HepG2 (cell line): Measurements from ENCODE around the gene KRT1. TPM values are rescaled to one million over a fixed set of nuclear protein-coding genes. Genes with fewer than 3 reads are reported as not detected.

ENCODE experiments used
- ATAC-seq: fragments of 200-7000 bp; cut with Tn5 transposase; 3 replicates; pipeline ENCODE4 v1.9.1; 2020; ENCODE audit warnings: mild to moderate bottlenecking, moderate library complexity
- BruUV-seq: library from RNA; stranded (reverse); fragments of 400-500 nt; replicated peaks from 2 replicates; lab custom pipeline; 2021; lab: Mats Ljungman, UMichigan
- CTCF ChIA-PET: fragments of 300-600 bp; formaldehyde crosslinking; extraction: SDS; loops from one replicate; lab custom pipeline; 2021; ENCODE audit warnings: low total read pairs, inconsistent platforms, low intra/inter-chr PET ratio; lab: Yijun Ruan, JAX
- POLR2A ChIA-PET: fragments of 350-600 bp; sonication (Branson Sonifier 250); formaldehyde crosslinking; loops from one replicate; lab custom pipeline; 2020; ENCODE audit warnings: antibody characterized with exemption, inconsistent platforms; lab: Yijun Ruan, JAX
- DNase-seq: peaks from one replicate; pipeline ENCODE4 v3.0.0-alpha.2; 2015; ENCODE audit warnings: low spot score
- FAIRE-seq: peaks from 3 replicates; lab custom pipeline; 2011; peaks lifted over from hg19 to GRCh38; lab: Jason Lieb, UNC
- H2AFZ ChIP-seq: one replicate; pipeline ENCODE4 v1.6.1; 2011; ENCODE audit warnings: low read length, inconsistent platforms
- H3K27ac ChIP-seq: fragments of 300-600 bp; 3 replicates; pipeline ENCODE4 v1.8.0; 2011; ENCODE audit warnings: mixed run types, mild to moderate bottlenecking, mixed read lengths, low read length, inconsistent platforms; ENCODE audit not compliant: insufficient read depth; ENCODE audit errors: extremely low read length
- H3K27me3 ChIP-seq, 2 experiments: fragments of 200-600 bp in 1 of 2; 2 replicates in 1 of 2; 3 replicates in 1 of 2; pipeline versions ENCODE4 v1.6.0 to v1.8.0; 2011; ENCODE audit warnings: low read length in 2 of 2, mild to moderate bottlenecking in 2 of 2, moderate library complexity in 2 of 2, inconsistent platforms in 1 of 2; ENCODE audit not compliant: insufficient read depth in 2 of 2, control insufficient read depth in 1 of 2
- H3K36me3 ChIP-seq, 2 experiments: fragments of 200-600 bp in 1 of 2; replicated peaks in 1 of 2; 2 replicates in 1 of 2; 3 replicates in 1 of 2; pipeline versions ENCODE4 v1.5.1 to v1.8.0; 2011; ENCODE audit warnings: low read length in 2 of 2, inconsistent platforms in 1 of 2; ENCODE audit not compliant: insufficient read depth in 2 of 2, control insufficient read depth in 1 of 2
- H3K4me1 ChIP-seq: 2 replicates; pipeline ENCODE4 v1.5.1; 2012; ENCODE audit warnings: low read length, inconsistent platforms; ENCODE audit not compliant: insufficient read depth
- H3K4me2 ChIP-seq: 2 replicates; pipeline ENCODE4 v1.6.0; 2011; ENCODE audit warnings: low read depth, low read length, inconsistent platforms
- H3K4me3 ChIP-seq, 3 experiments: fragments of 200-600 bp in 1 of 3; sonication (generic), shearing (Covaris generic) in 1 of 3; replicated peaks in 1 of 3; 2 replicates each; pipeline ENCODE4 v1.5.1; 2011 to 2016; ENCODE audit warnings: low read length in 3 of 3, inconsistent platforms in 2 of 3, low read depth in 2 of 3, mild to moderate bottlenecking in 2 of 3, control low read depth in 1 of 3, mixed read lengths in 1 of 3; ENCODE audit not compliant: insufficient read depth in 1 of 3
- H3K79me2 ChIP-seq: one replicate; pipeline ENCODE4 v1.6.1; 2011; ENCODE audit warnings: low read length, inconsistent platforms; ENCODE audit not compliant: insufficient read depth
- H3K9ac ChIP-seq: 2 replicates; pipeline ENCODE4 v1.6.0; 2011; ENCODE audit warnings: mild to moderate bottlenecking, low read depth, low read length, inconsistent platforms; ENCODE audit not compliant: insufficient read depth
- H3K9me3 ChIP-seq: 2 replicates; pipeline ENCODE4 v1.5.1; 2012; ENCODE audit warnings: mild to moderate bottlenecking, low read length
- H4K20me1 ChIP-seq: 2 replicates; pipeline ENCODE4 v1.6.0; 2011; ENCODE audit warnings: inconsistent platforms, mild to moderate bottlenecking, low read length, moderate library complexity; ENCODE audit not compliant: insufficient read depth
- NBN ChIP-seq: fragments of 450-650 bp; conservative IDR thresholded peaks from 2 replicates; pipeline ENCODE4 v1.6.1; 2017
- WGBS: methylation state at CpG from one replicate; pipeline ENCODE4 v1.1.6; 2017; ENCODE audit warnings: low lambda C conversion rate; 5-methylcytosine and 5-hydroxymethylcytosine counted together
- in situ Hi-C: cut with HindIII; loops from 2 replicates; pipeline ENCODE4 v1.10.0; 2017; ENCODE audit warnings: low pct_unique_long_range_greater_than_20kb; ENCODE audit not compliant: extremely low pct_ligation_motif_present
- intact Hi-C: fragments of 100-400 bp; cut with micrococcal nuclease; formaldehyde crosslinking; loops from one replicate; pipeline ENCODE4 v1.10.0; 2022; ENCODE audit not compliant: unreplicated experiment
- polyA plus RNA-seq, 8 experiments: library from polyadenylated mRNA; depleted of rRNA in 3 of 8; stranded (reverse) in 7 of 8; unstranded in 1 of 8; fragments of >200 nt; fragmentation: Illumina TruSeq in 4 of 8; extraction: Trizol in 4 of 8; gene quantifications; 2 replicates each; pipeline versions ENCODE4 v1.2.1 to v1.2.3, GENCODE V29; 2011 to 2016; ENCODE audit warnings: low read depth in 4 of 8, missing spikeins in 1 of 8, mixed read lengths in 1 of 8; ENCODE audit not compliant: insufficient read depth in 1 of 8
- total RNA-seq, 5 experiments: library from RNA; depleted of rRNA; stranded (reverse); fragments of >200 nt; fragmentation: Illumina TruSeq; extraction: Trizol; gene quantifications; 2 replicates each; pipeline ENCODE4 v1.2.3, GENCODE V29; 2016; ENCODE audit warnings: low read depth in 1 of 5
- TF ChIP-seq, protein P1 (sequence below), 2 experiments: sonication (generic) in 1 of 2; formaldehyde crosslinking in 1 of 2; IDR thresholded peaks; 2 replicates each; pipeline versions ENCODE4 v1.5.1 to v1.6.1; 2011 to 2020; ENCODE audit warnings: borderline replicate concordance in 1 of 2, low read depth in 1 of 2, low read length in 1 of 2, mild to moderate bottlenecking in 1 of 2, missing genetic modification reagents in 1 of 2, moderate library complexity in 1 of 2
- TF ChIP-seq, protein P2 (sequence below): sonication (generic); formaldehyde crosslinking; IDR thresholded peaks from 2 replicates; pipeline ENCODE4 v1.4.0; 2020; ENCODE audit warnings: low read depth, missing genetic modification reagents

The KRT1 gene
- total and polyA plus RNA-seq, 2 of the 13 experiments (the other 11 are each of a cell fraction or from before 2014, with no cell fraction given) = not detected

GRCh38 chr12:52728374-52728773 is 48.2 kb upstream of the KRT1 start:
- H3K9me3 ChIP-seq = no peaks in the 10 kb centered on the region
- DNase-seq = no peak
- H3K27me3 ChIP-seq = peaks cover 2 to 53% of the 10 kb centered on the region in 2 experiments; a peak in 3 of 5 replicates
- no peak overlapping the region for H2AFZ ChIP-seq
- no peak overlapping the region for H3K27ac ChIP-seq
- no peak overlapping the region for H3K9ac ChIP-seq
- in situ Hi-C loops = no loop called here
- ATAC-seq = no peak
- WGBS = 11% methylated on average over 2 of the region's 2 CpGs
- no peaks in the 10 kb centered on the region for H4K20me1 ChIP-seq
- H3K36me3 ChIP-seq = no peaks in the 10 kb centered on the region
- ChIA-PET CTCF (no interaction called here), POLR2A (no interaction called here)
- no peaks in the 10 kb centered on the region for H3K4me1 ChIP-seq
- H3K4me2 ChIP-seq = no peak overlapping the region
- intact Hi-C loops = no loop called here
- TF ChIP-seq, protein P1, sequence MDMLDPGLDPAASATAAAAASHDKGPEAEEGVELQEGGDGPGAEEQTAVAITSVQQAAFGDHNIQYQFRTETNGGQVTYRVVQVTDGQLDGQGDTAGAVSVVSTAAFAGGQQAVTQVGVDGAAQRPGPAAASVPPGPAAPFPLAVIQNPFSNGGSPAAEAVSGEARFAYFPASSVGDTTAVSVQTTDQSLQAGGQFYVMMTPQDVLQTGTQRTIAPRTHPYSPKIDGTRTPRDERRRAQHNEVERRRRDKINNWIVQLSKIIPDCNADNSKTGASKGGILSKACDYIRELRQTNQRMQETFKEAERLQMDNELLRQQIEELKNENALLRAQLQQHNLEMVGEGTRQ (IDR thresholded peaks at IDR 0.05; ENCODE audit: low read depth, low read length) = no peak
- TF ChIP-seq, protein P1 (CRISPR knock-in tag; IDR thresholded peaks at IDR 0.05; ENCODE audit: borderline replicate concordance) = no peak
- TF ChIP-seq, protein P2, sequence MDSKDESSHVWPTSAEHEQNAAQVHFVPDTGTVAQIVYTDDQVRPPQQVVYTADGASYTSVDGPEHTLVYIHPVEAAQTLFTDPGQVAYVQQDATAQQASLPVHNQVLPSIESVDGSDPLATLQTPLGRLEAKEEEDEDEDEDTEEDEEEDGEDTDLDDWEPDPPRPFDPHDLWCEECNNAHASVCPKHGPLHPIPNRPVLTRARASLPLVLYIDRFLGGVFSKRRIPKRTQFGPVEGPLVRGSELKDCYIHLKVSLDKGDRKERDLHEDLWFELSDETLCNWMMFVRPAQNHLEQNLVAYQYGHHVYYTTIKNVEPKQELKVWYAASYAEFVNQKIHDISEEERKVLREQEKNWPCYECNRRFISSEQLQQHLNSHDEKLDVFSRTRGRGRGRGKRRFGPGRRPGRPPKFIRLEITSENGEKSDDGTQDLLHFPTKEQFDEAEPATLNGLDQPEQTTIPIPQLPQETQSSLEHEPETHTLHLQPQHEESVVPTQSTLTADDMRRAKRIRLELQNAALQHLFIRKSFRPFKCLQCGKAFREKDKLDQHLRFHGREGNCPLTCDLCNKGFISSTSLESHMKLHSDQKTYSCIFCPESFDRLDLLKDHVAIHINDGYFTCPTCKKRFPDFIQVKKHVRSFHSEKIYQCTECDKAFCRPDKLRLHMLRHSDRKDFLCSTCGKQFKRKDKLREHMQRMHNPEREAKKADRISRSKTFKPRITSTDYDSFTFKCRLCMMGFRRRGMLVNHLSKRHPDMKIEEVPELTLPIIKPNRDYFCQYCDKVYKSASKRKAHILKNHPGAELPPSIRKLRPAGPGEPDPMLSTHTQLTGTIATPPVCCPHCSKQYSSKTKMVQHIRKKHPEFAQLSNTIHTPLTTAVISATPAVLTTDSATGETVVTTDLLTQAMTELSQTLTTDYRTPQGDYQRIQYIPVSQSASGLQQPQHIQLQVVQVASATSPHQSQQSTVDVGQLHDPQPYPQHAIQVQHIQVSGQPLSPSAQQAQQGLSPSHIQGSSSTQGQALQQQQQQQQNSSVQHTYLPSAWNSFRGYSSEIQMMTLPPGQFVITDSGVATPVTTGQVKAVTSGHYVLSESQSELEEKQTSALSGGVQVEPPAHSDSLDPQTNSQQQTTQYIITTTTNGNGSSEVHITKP (CRISPR knock-in tag) = no peak
- TF ChIP-seq NBN = no peak
- H3K4me3 ChIP-seq = no peak overlapping the region
- FAIRE-seq = no peak
- no peaks in the 10 kb centered on the region for H3K79me2 ChIP-seq
- no TSS peak for BruUV-seq
